Measurements from ENCODE around the gene SNRNP25.

The SNRNP25 gene

GRCh38 chr16:33877-34647, 19.6 kb upstream of the SNRNP25 start (continued):
- TF ChIP-seq BCL11A (tag by site-specific recombination; IDR thresholded peaks at IDR 0.05; ENCODE audit: low read depth) (no peak), ZSCAN30 (tag by site-specific recombination; IDR thresholded peaks at IDR 0.05) (no peak), ZNF280C (tag by site-specific recombination; IDR thresholded peaks at IDR 0.05) (no peak), ZNF26 (tag by site-specific recombination; IDR thresholded peaks at IDR 0.05) (no peak), ZNF354C (tag by site-specific recombination; IDR thresholded peaks at IDR 0.05; ENCODE audit: borderline replicate concordance, low read depth) (no peak), ZSCAN4 (tag by site-specific recombination; IDR thresholded peaks at IDR 0.05) (peak; percentile 89), ZNF560 (tag by site-specific recombination; IDR thresholded peaks at IDR 0.05; ENCODE audit: borderline replicate concordance) (no peak), ZNF221 (tag by site-specific recombination; IDR thresholded peaks at IDR 0.05; ENCODE audit: borderline replicate concordance) (no peak), KLF9 (tag by site-specific recombination; IDR thresholded peaks at IDR 0.05; ENCODE audit: low read depth) (no peak), ZNF138 (tag by site-specific recombination; IDR thresholded peaks at IDR 0.05; ENCODE audit: borderline replicate concordance) (no peak), ZEB2 (tag by site-specific recombination; IDR thresholded peaks at IDR 0.05) (no peak), ZNF624 (tag by site-specific recombination; IDR thresholded peaks at IDR 0.05) (no peak), ZNF837 (tag by site-specific recombination; IDR thresholded peaks at IDR 0.05) (no peak), YY2 (tag by site-specific recombination; IDR thresholded peaks at IDR 0.05) (no peak), ZNF830 (tag by site-specific recombination; IDR thresholded peaks at IDR 0.05; ENCODE audit: low read depth) (no peak), EGR2 (tag by site-specific recombination; IDR thresholded peaks at IDR 0.05; ENCODE audit: low read depth) (no peak), ZNF18 (tag by site-specific recombination; IDR thresholded peaks at IDR 0.05) (peak; percentile 87), OVOL3 (tag by site-specific recombination; IDR thresholded peaks at IDR 0.05) (no peak), ZNF561 (tag by site-specific recombination; IDR thresholded peaks at IDR 0.05; ENCODE audit: borderline replicate concordance) (no peak), INSM2 (tag by site-specific recombination; IDR thresholded peaks at IDR 0.05) (no peak), PATZ1 (tag by site-specific recombination; IDR thresholded peaks at IDR 0.05) (no peak), ZNF514 (tag by site-specific recombination; IDR thresholded peaks at IDR 0.05) (no peak), ZNF621 (tag by site-specific recombination; IDR thresholded peaks at IDR 0.05) (0 out of 2 replicates have a peak, but pooled peaks have one; percentile 34)
